ENCODE measurements around the gene USP46.

The USP46 gene

DNA sequence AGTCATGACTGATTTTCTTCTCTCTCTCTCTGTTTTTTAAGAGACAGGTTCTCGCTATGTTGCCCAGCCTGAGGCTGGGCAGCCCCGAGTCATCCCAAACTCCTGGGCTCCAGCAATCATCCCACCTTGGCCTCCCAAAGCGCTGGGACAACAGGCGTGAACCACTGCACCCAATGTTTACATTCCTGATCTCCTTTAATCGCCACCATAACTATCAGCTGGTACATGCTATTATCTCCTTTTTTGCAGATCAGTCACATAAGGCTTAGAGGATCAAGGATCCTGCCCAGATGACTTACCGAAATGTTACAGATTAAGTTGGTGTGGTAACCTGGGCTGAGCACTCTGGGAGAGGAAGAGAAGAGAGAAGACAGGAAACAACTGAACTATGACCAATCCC is 1.5 kb upstream of the USP46 start:
- no peak overlapping the region for H3K4me3 ChIP-seq (ENCODE audit: low read depth, low read length)
- ChIA-PET CTCF (interaction anchor here (1.2 to 4.8 kb wide), 2 partner anchors 115 to 323 kb away, joined by 4 to 21 read pairs; no protein-coding TSS in a partner anchor), POLR2A (interaction anchor here (1.2 kb wide), 1 partner anchor 51 kb away, joined by 4 read pairs; no protein-coding TSS in a partner anchor)
- DNase-seq (ENCODE audit: low read depth, low spot score) = no peak
- no peak for TF ChIP-seq CTCF (IDR thresholded peaks at IDR 0.05; ENCODE audit: insufficient read depth, low read length, missing control alignments)

GRCh38 chr4:52659722-52660261 is 691 bp upstream of the USP46 start:
- POLR2A ChIA-PET = interaction anchor here (3.0 kb wide), 1 partner anchor 52 kb away, joined by 14 read pairs; no protein-coding TSS in a partner anchor
- CTCF ChIA-PET = interaction anchor here (1.1 to 4.8 kb wide), 2 partner anchors 114 to 323 kb away, joined by 3 to 21 read pairs; no protein-coding TSS in a partner anchor

DNA sequence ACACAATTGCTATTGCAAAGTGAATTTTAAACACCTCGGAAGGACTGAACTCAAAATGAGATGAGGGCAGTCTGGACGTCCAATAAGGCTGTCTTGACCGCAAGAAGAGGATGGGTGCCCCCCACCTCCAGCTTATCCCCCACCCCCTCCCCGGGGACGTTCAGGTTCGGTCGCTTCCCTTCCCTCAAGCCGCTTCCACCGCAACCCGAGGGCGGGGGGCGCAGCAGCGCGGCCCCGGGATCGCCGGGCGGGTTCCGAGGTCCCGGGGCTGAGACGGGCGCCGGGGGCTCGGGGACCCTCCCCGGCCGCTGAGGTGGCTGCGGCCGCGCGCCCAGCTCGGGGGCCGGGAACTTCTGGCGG is 480 bp downstream of the USP46 start:
- no peak for TF ChIP-seq CTCF (IDR thresholded peaks at IDR 0.05; ENCODE audit: insufficient read depth, low read length, missing control alignments)
- peak overlapping the region; percentile 76 for H3K4me3 ChIP-seq (ENCODE audit: low read depth, low read length)
- no peak for DNase-seq (ENCODE audit: low read depth, low spot score)
- ChIA-PET CTCF (interaction anchor here (0.9 to 2.5 kb wide), 9 partner anchors 10 to 326 kb away, joined by 3 to 17 read pairs (median 4); no protein-coding TSS in a partner anchor), POLR2A (interaction anchor here (0.7 to 3.0 kb wide), 4 partner anchors 10 to 113 kb away, joined by 3 to 14 read pairs (median 5); no protein-coding TSS in a partner anchor)

More at GRCh38 chr4:52659722-52660261, 691 bp upstream of the USP46 start:
- no peak for DNase-seq (ENCODE audit: low read depth, low spot score)
- no peak for TF ChIP-seq CTCF (IDR thresholded peaks at IDR 0.05; ENCODE audit: insufficient read depth, low read length, missing control alignments)
- H3K4me3 ChIP-seq (ENCODE audit: low read depth, low read length) = peak overlapping the region; percentile 76

- ChIA-PET POLR2A (interaction anchor here (1.9 to 3.0 kb wide), 2 partner anchors 10 to 54 kb away, joined by 7 to 14 read pairs; no protein-coding TSS in a partner anchor), CTCF (interaction anchor here (0.9 to 2.5 kb wide), 9 partner anchors 10 to 327 kb away, joined by 3 to 17 read pairs (median 4); no protein-coding TSS in a partner anchor)
- no peak for DNase-seq (ENCODE audit: low read depth, low spot score)
Observed at GRCh38 chr4:52657618-52658501, 1.2 kb downstream of the USP46 start.

GRCh38 chr4:52657292-52657617 is 1.8 kb downstream of the USP46 start:
- no peak for DNase-seq (ENCODE audit: low read depth, low spot score)
- no peak overlapping the region for H3K4me3 ChIP-seq (ENCODE audit: low read depth, low read length)
- POLR2A ChIA-PET = interaction anchor here (3.0 kb wide), 1 partner anchor 55 kb away, joined by 14 read pairs; no protein-coding TSS in a partner anchor
- CTCF ChIA-PET = interaction anchor here (1.2 to 2.5 kb wide), 6 partner anchors 9 to 326 kb away, joined by 3 to 17 read pairs (median 4); no protein-coding TSS in a partner anchor
- no peak for TF ChIP-seq CTCF (IDR thresholded peaks at IDR 0.05; ENCODE audit: insufficient read depth, low read length, missing control alignments)

More at GRCh38 chr4:52657618-52658501, 1.2 kb downstream of the USP46 start:
- TF ChIP-seq CTCF (IDR thresholded peaks at IDR 0.05; ENCODE audit: insufficient read depth, low read length, missing control alignments) = no peak
- peak overlapping the region; percentile 76 for H3K4me3 ChIP-seq (ENCODE audit: low read depth, low read length)

DNA sequence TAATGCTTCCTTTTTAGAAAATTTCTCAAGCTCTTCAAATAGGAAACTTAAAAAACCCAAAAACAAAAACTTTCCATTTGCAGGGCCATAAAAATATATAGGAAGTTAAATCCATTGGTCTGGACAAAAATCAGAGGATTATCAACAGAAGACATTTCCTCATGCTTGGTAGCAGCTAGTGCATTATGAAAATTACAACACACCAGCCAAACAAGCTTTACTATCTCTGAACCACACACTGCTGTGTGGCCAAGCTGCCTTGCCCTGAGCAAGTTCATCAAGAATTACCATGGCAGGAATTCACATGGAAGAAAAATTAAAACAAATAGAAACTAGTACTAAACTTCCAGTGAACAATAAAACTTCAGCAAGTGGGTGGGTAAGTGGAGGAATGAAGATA is 3.6 kb downstream of the USP46 start:
- POLR2A ChIA-PET = no interaction called here
- no peak for DNase-seq (ENCODE audit: low read depth, low spot score)
- H3K4me3 ChIP-seq (ENCODE audit: low read depth, low read length) = no peak overlapping the region
- CTCF ChIA-PET = interaction anchor here (1.0 kb wide), 1 partner anchor 327 kb away, joined by 3 read pairs; no protein-coding TSS in a partner anchor
- TF ChIP-seq CTCF (IDR thresholded peaks at IDR 0.05; ENCODE audit: insufficient read depth, low read length, missing control alignments) = no peak

Measured in AG04449 (cell line).